ENCODE measurements around the gene CRYGN.

The CRYGN gene, protein sequence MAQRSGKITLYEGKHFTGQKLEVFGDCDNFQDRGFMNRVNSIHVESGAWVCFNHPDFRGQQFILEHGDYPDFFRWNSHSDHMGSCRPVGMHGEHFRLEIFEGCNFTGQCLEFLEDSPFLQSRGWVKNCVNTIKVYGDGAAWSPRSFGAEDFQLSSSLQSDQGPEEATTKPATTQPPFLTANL

DNA sequence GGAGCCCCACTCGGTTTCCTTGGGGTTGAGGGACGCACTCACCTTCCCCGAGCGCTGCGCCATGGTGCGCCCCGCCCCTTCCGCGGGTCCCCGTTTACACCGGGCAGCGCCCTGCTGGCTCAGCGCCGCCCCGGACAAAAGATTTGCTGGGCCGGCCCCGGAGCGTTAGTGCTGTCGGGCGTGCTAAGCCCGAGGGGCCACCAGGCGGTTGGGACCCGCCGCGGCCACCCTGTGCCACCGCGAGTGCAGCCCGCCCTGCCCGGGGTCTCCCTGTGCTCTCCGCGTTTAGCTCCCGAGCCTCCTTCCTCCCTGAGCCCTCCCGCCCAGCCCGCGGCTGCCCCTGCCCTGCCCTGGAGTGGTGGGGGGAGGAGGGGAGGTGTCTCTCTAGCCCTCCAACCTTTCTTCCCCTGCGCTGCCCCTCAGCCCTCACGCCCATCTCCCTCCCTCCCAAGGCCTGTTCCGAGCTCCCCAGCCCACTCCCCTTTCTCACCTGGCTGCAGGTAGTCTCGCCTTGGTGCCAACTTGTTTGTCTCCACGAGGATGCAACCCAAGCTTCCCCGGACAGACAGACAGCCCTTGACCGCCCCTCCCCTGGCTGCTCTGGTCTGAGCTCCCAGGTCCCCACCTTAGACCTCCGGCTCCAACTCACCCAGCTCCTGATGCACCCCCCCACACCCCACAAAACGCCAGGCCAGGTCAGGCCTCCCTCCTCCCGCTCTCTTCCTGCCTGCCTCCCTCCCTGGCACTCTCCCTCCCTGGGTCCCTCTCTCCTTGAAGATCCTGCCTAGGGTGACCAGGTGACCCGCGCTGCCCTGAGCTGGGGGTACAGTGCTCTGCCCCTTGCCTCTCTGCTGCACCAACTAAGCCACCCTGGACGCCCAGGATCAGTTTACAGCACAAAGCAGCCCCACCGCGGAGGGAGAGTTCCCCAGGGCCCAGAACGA is at the start of gene CRYGN:
CRYGN (minus strand) TSS at position 287 of the 944 bp plus-strand sequence; CDS start at position 63, 224 bp downstream.
- no peak for DNase-seq

DNA sequence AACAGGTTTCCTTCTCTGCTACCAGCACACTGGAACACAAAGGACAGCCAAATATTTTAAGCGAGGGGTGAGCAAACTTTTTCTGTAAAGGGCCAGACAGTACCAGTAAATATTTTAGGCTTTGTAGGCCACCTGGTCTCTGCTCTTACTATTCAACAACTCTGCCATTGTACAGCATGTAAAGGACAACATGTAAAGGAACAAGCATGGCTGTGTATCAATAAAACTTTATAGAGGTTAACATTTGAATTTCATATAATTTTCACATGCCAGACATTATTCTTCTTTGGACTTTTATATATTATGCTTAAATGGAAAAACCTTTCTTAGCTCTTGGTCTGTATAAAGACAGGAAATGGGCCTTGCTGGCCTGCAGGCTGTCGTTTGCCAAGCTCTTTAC is 49.6 kb upstream of the CRYGN start:
- no peak for DNase-seq

DNA sequence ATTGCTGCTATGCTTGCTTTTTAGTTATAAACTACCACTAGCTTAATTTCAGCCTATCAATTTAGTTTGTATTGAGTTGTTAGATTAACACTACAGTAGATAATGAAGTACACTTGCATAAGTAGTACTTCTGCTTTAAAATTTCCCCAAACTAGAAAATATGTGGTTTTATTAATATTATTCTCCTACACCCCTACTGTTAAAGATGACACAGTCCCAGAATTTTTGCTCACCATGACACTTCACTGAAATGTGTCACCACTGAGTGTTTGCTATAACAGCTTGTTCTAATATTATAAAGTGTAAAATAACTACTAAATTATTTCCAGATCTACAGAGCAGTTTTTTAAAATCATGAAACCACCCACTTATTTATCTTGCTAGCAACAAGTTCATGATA is 48.2 kb upstream of the CRYGN start:
- no peak for DNase-seq

DNA sequence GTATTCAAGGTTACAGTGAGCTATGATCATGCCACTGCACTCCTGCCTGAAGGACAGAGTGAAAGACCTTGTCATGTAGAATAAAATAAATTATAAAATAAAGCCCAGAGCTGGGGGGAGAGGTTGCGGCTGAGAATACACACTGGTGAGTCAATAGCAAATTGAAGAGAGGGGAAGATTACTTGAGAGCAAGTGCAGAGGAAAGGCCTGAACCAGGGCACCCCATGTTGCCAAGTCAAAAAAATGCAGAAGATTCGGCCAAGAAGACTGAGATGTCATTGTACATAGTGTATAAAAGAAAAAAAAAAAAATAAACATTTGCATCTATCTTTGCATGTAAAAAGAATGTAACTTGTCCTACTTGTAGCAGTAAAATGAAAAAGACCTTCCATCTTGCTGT is 47.3 kb upstream of the CRYGN start:
- DNase-seq = no peak

DNA sequence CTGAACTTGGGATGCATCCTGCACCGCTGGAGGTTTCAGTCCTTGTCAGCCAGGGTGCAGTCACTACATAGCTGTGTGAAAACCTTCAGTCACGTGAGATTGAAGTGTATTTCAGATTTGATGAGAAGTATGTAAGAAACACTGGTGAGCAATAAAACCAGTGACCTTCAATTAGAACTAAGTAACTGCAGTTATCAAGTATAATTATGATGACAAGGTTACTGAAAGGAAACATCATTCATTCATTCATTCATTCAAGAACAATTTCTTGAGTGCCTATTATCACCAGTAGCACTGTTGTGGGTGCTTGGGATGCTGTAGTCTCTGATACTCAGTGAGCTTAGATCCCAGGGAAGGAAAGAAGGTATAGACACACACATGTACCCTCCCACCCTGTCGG is 46.1 kb upstream of the CRYGN start:
- no peak for DNase-seq

DNA sequence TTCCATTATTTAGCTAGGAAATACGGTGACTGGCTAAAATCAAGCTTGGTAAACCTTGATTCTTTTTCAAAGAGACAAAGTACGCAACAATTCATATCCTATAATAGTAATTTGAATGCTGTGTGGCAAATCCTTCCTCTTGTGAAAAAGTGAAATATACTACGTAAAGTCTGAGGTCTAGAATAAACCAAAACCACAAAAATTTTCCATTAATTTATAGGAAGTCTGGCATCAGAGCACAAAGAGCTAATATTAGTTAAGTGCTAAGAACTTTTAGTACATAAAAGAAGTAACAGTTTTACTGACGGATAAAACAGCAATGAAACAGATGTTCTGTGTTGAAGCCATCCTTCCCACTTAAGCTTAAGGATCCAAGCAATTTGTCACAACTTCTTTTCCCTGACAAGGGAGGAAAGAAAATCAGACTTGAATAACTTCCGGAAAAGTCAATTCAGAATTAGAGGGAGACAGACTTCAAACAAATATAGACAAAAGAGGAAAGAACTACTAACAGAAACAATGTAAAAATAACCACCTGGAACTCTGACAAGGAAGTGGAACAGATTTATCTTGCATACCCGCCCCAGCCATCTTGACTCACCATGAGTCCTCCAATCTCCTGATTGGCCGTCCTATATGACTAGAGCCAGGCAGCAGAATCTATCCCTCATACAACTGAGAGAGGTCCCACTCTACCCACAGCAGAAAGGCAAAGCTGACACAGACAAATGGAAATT is 45.2 kb upstream of the CRYGN start:
- peak; percentile 54 for DNase-seq

DNA sequence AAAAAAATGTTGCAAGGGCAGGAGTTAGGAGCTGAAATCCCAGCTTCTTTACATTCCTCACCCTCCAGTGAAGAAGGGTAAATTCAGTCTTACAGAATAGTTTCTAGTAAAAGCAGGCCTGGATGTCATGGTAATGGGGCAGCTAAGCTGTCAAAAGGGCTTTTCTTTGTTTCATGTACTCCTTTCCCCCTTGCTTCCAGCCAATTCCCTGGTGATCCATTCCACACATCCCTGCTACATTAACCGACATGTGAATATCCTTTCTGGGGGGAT is 43.7 kb upstream of the CRYGN start:
- DNase-seq = no peak

DNA sequence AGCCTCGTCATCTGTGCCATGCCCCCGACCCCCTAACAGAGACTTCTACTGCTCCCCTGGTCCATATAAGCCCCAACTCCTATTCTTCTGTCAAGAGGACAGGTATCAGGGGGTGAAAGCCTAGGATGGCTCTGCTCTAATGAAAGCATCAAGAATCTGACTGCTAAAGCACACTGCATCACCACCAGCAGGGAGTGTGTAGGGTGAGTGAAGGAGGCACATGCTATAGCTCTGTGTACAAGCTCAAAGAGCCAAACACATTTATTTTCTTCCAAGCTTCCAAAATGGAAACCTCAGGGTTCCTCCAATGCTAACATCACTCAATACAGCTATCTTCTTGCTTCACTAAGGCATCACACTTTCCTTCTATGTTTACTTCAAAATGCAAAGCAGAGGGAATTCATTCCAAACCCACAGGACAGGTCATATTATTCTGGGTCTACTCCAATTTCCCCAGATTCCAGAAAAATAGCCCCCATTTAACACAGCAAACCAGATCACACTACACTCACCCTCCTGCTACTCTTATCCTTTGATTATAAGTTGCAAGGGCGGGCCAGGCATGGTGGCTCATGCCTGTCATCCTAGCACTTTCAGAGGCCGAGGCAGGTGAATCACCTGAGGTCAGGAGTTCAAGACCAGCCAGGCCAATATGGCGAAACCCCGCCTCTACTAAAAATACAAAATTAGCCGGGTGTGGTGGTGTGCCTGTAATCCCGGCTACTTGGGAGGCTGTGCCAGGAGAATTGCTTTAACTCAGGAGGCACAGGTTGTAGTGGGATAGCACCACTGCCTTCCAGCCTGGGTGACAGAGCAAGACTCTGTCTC is 43.2 kb upstream of the CRYGN start:
- no peak for DNase-seq

DNA sequence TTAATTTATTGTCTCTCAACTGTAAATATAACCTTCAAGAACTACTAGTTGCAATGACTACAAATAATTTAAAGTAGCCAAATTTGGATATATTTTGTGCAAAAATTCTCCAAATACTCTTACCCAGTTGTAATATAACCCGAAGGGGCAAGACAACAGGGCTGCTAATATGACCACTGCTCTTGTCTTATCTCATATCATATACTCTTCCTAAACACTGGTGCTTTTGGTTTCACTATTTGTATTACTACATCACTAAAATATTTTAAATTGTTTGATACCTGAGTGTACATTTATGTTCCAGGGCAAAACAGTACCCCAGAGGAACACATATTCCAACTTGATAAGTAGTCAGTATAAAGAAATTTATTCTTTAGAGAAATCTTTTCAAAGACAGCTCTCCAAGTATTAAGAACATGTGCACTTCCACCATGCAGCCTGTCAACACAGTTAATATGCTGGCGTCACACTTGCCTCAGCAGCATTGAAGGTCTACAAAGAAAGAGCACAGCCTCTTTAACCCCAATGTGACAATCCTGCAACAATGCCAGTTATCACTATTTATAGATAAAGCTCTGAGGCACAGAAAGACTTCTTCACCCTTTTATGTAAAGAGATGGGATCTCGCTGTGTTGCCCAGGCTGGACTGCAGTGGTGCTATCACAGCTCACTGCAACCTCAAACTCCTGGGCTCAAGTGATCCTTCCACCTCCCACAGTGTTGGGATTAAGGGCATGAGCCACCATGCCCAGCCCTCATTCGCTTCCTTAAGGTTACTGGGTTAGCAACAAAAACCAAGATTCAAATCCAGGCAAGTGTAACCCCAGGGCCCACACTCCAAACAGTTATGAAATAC is 41.9 kb upstream of the CRYGN start:
- no peak for DNase-seq

DNA sequence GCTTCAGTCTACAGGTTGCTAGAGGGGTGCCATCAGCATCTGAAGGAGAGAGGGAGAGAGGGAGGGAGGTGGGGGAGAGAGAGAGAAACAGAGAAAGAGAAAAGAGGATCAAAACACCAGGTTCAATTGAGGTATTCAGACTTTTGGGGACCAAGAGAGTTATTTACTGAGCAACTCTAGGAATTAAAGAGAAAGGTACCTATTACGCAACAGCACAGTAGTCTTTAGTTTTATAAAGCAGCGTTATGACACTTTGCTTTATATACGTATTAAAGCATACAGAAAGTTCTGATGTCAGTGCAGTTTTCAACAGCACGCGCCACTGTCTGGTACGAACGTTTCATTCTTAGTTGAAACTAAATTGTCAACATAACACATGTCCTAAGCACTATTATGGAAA is 37.9 kb upstream of the CRYGN start:
- DNase-seq = no peak

DNA sequence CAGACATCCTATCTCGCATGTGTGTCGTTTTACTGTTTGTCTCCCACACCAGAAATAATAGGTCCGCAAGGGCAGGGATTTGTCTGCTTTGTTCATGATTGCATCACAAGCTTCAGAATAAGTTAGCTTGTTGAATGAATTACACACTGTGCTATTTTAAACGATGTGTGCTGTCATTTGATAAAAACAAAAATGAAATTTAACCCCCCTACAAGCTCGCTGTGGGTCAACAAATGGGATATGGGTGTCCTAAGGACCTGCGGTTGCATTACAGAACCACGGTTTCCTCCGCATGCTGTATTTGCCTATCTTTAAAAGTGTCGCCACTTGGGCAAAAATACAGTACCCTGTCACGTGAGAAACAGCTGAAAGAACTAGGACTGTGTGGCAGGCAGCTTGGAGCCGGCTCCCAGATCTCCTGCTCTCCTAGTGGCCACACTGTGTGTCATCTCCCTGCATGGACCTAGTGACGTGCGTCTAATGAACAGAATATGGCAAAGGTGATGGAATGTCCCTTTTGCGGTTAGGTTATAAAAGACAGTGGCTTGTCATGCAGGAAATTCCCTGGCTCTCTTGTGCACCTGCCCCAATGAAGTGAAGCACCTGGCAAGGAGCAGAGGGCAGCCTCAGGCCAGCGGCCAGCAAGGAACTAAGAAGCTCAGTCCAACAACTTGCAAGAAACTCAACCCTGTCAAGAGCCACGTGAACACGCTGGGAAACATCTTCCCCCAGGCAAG is 32.9 kb upstream of the CRYGN start:
- DNase-seq = peak; percentile 27

DNA sequence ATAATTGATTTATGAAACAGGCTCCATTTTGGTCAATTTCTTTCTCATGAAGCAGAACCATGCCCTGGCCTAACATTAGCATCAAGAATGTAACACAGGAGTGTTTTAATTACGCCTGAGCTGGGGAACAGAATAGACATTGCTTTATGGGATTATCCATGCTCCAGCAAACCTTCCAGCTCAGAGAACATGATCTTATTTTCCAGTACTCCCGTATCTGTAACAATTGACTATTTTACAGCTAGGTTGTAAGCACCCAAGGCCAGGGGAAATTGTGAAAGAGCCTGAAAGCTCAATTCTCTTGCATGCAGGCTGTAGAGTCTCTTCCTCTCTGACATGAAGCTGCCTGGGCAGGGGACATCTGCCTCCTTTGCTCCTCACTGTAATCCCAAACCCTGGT is 30.8 kb upstream of the CRYGN start:
- DNase-seq = no peak

DNA sequence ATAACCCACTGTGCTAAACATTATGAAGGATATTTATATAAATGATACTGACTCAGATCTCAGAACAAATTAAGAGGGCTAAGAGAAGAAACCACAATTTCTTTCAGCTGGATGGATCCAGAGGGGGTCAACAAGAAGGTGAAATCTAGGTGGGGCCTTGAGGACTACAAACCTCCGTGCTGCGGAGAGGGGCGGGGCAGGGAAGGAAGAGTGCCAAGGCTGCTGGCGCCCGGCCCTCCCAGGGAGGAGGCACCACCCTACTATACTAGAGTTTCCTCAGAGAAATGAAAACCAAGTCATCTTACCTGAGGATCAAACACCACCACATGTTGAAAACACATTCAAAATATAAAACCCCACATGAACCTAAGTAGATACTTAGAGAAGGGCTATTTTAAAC is 29.3 kb upstream of the CRYGN start:
- DNase-seq = no peak

DNA sequence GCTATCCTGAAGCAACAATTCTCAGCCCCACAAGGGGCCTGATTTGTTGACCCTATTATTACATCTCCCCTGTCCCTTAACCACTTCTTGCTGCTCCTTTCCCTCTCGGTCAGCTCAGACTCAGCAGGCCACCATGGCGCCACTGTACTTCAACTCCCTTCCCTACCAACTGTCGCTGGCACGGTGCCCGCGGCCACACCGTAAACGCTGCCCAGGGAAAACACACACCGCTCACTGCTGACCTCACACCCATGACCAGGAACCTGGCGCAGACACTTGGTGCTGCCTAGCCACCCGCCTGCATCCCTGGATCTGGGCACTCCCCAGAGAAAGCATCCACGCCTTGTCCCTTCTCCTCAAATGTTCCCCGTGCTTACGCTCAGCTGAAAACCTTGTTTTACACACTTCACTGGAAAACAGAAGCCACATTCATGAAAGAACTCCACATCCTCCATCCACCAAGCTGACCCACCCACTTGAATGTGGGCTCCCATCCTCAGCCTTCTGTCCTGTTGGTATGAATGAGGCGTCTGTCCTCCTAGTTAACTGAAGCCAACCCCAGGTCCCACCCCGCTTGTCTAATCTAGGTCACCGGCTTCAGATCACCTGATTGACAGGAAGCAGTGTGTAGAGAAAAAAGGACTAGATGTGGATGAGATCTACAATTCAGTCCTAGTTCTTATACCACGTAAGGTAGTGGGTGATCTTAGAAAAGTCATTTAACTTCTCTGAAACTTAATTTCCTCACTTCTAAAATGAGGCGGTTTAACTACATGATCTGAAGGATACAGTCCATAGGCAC is 28.5 kb upstream of the CRYGN start:
- DNase-seq = no peak

DNA sequence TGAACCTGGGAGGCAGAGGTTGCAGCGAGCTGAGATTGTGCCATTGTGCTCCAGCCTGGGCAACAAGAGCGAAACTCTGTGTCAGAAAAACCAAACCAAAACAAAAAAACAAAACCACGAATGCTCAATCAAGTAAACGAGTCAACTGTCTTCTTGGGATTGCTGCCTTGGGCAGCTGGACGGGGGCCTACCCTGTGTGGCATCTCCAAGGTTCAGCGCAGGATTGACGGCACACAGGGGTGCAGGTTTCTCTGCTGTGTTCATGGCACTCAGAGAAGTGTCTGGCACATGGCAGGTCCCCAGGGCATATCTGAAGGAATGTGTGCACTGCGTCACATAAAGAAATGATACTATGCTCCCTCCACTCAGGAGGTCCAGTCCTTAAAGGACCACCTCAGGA is 25.2 kb upstream of the CRYGN start:
- no peak for DNase-seq

DNA sequence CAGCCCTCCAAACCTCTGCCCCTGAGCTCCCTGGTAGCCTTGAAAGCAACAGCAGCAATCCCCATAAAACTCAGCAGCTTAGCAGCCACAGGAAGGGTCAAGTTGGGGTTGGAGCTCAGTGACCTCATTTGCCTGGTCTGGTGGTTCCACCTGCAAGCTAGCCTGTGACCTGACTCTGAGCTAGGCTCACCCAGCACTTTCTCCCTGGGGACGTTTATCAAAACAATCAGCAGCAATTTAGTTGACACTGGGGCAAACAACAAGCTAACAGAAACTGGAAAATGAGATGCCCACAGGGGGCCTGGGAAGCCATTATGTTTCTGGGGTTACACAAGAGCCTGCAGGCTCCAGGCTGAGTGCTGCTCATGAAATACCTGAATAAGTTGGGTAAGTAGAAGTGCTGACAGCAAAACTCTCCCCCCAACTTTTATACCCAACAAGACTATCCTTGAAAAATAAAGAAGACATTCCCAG is 22.4 kb upstream of the CRYGN start:
- no peak for DNase-seq

DNA sequence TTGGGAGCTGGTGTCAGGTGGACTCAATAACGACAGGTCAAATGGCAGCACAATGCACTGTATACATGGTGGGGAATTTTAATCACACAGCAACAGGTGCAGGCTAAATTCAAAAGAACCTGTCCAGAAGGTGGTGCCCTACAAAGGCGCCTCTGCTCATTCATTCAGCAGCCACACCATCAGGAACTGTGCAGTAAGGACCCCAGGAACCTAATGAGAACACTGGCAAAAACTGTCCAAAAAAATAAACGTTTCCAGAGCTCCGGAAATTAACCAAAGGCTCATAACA is 21.9 kb upstream of the CRYGN start:
- DNase-seq = no peak

DNA sequence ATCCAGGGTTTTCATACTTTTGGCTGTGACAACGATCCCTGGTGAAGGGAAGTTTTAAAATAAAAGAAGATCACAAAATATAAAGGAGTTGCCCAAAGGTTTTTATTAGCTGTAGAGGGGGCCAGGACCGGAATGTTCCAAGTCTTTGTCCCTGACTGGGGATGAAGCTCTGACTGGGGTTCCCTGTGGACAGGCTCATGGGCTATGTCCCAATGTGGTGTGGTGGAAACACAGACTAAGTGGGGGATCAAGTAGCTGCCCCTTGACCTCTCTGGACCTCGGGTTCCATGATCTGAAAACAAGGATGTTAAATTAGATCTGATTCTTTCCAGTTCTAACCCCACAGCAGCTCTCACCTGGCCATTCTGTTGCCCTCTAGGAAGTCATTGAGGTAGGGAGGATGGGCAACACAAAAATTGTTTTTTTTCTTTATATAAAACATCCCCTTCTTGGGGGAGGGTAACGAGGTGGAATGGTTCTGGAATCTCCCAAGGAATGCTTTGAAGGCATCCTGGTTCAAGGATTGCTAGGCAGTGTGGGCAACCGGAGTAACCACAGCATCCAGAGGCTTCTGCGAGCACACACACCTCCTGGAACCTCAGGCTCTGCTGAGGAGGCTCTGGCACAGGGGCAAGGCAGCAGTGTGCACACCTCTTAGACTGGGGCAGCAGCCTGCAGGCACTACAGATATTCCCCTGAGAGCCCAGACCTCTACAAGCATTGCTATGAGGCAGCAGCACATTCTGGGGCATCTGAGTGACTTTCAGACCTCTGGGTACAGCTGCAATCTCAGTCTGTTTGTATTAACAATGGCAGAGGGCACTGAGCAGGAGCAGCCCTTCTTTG is 21.4 kb upstream of the CRYGN start:
- DNase-seq = no peak

DNA sequence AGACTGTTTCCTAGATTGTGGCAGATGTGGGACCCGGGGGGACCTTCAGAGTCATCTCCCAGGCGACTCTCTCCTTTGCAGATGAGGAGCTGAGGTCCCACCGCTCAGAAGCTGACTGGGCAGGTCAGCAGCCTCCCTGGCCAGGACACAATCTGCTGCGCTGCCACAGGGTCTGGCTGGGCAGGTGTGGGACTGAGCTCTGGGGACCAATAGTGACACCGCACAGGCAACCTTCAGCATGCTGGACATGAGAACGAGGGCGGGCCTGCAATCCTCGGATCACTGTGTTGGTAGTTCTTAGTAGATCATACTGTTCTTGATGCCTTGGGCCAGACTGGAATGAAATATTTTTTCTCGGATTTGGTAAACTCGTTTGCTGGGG is 20.5 kb upstream of the CRYGN start:
- no peak for DNase-seq

Data from hematopoietic multipotent progenitor cell treated with erythropoietin and hydrocortisone succinate and interleukin-3 and kit ligand, for 4 days (in vitro differentiated cells).